ENCODE measurements around the gene CYP4B1. TPM values are rescaled to one million over a fixed set of nuclear protein-coding genes. Genes with fewer than 3 reads are reported as not detected.
"Not testable (repeated sequence)": the region's sequence is repeated elsewhere in the genome, so short reads cannot be mapped to it uniquely, and the experiment has no call there.

The CYP4B1 gene
- 1 to 10 TPM; 1.4 to 3.9 (median 2.0) TPM for polyA plus RNA-seq (ENCODE audit: insufficient read depth in 1 of 5, insufficient read length in 5 of 5, low replicate concordance in 1 of 5)
- long read RNA-seq, donor 1, partial matches to known transcripts = 23 of 24 reads
- long read RNA-seq, donor 1, other reads (novel, unspliced or antisense) = 0 of 24 reads
- long read RNA-seq, donor 2 = 0 reads
- long read RNA-seq, donor 3 = 0 reads
- long read RNA-seq, donor 4 = 0 reads
- long read RNA-seq, donor 5, partial matches to known transcripts = 0 of 1 reads
- long read RNA-seq, donor 5, other reads (novel, unspliced or antisense) = 0 of 1 reads
- long read RNA-seq, donor 6 = 0 reads
- long read RNA-seq, donor 7 = 0 reads
- long read RNA-seq, donor 8 = 0 reads

- DNase-seq = no peak
Observed at GRCh38 chr1:46798810-46799209, at the start of gene CYP4B1. Gene CYP4B1 (plus strand): TSS chr1:46799046. CDS start chr1:46799082, 36 bp downstream.

- no peak for DNase-seq
Observed at GRCh38 chr1:46749404-46749803, 49.4 kb upstream of the CYP4B1 start.

GRCh38 chr1:46749921-46750404, 48.9 kb upstream of the CYP4B1 start:
- DNase-seq = no peak

GRCh38 chr1:46753985-46754384, 44.9 kb upstream of the CYP4B1 start:
- DNase-seq = no peak

GRCh38 chr1:46754707-46755106, 44.1 kb upstream of the CYP4B1 start:
- not testable (repeated sequence) for DNase-seq

- DNase-seq = no peak
Observed at GRCh38 chr1:46755121-46755520, 43.7 kb upstream of the CYP4B1 start.

GRCh38 chr1:46757247-46757955, 41.4 kb upstream of the CYP4B1 start:
- peak; percentile 20 to 33 for DNase-seq

- DNase-seq = no peak
Observed at GRCh38 chr1:46757956-46758528, 40.8 kb upstream of the CYP4B1 start.

GRCh38 chr1:46760558-46761166, 38.2 kb upstream of the CYP4B1 start:
- no peak for DNase-seq

GRCh38 chr1:46761740-46762139, 37.1 kb upstream of the CYP4B1 start:
- DNase-seq = no peak

GRCh38 chr1:46764402-46764801, 34.4 kb upstream of the CYP4B1 start:
- DNase-seq = no peak

GRCh38 chr1:46767649-46768282, 31.1 kb upstream of the CYP4B1 start:
- peak; percentile 45 to 48 for DNase-seq

- DNase-seq = no peak
Observed at GRCh38 chr1:46768445-46768844, 30.4 kb upstream of the CYP4B1 start.

- no peak for DNase-seq
Observed at GRCh38 chr1:46769028-46769740, 29.7 kb upstream of the CYP4B1 start.

- no peak for DNase-seq
Observed at GRCh38 chr1:46770541-46770940, 28.3 kb upstream of the CYP4B1 start.

GRCh38 chr1:46772571-46772970, 26.3 kb upstream of the CYP4B1 start:
- no peak for DNase-seq

GRCh38 chr1:46774297-46774696, 24.5 kb upstream of the CYP4B1 start:
- no peak for DNase-seq

- DNase-seq = not testable (repeated sequence)
Observed at GRCh38 chr1:46778456-46778855, 20.4 kb upstream of the CYP4B1 start.

GRCh38 chr1:46784666-46785065, 14.2 kb upstream of the CYP4B1 start:
- no peak for DNase-seq

- not testable (repeated sequence) for DNase-seq
Observed at GRCh38 chr1:46788634-46789033, 10.2 kb upstream of the CYP4B1 start.
